Stimulated activated CD8-positive, alpha-beta memory T cell treated with anti-CD3 and anti-CD28 coated beads, Interleukin-12 subunit alpha, Interleukin-12 subunit beta, amount 100 ng/mL, for 1 hour (primary cell): ENCODE results near the gene KRTDAP.
"Not testable (repeated sequence)": the region's sequence is repeated elsewhere in the genome, so short reads cannot be mapped to it uniquely, and the experiment has no call there.

Source experiments
- DNase-seq: peaks from one replicate; pipeline ENCODE4 v3.0.0-alpha.2; 2020; ENCODE audit warnings: low read depth

The KRTDAP gene

GRCh38 chr19:35484252-35485036, 5.8 kb downstream of the KRTDAP start:
- no peak for DNase-seq

- no peak for DNase-seq
Observed at GRCh38 chr19:35483089-35483488, 7.2 kb downstream of the KRTDAP start.

GRCh38 chr19:35478794-35479677, 11.2 kb downstream of the KRTDAP start:
- DNase-seq, result no peak

- no peak for DNase-seq
Observed at GRCh38 chr19:35476149-35476548, 14.1 kb downstream of the KRTDAP start.

- not testable (repeated sequence) for DNase-seq
Observed at GRCh38 chr19:35474594-35474993, 15.7 kb downstream of the KRTDAP start.

DNA sequence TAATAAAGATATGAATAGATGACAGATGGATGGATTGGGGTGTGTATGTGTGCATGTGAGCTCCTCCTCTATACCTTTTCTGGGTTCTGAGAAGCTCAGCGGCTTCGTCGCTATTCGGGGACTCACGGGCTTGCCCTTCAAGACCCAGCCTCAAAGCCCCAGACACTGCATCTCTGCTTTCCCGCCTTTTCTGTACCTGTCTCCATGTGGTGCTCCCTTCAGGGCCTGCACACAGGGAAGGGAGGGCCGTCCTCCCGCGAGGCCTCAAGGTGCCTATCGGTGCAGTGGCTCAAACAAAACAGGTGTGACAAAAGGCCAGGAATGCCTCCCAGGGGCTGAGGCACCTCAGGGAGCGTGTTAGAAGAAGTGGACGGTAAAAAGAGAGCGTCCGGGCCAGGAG, 16.2 kb downstream of the KRTDAP start:
- no peak for DNase-seq

DNA sequence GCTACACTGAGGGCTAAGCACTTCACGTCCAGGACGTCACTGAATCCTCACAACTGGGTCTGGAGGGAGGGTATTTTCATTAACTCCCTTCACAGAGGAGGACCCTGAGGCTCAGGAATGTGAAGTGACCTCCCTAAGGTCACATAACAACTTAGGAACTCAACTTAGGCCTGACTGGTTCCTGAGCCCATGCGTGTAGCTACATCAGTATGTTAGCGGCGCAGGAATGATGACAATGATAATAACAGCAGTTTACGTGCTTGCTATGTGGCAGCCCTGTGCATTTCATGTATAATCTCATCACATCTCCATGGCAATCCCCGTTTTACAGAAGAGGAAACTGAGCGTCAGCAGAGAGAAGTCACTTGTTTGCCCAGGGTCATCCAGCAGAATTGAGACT, 18.3 kb downstream of the KRTDAP start:
- DNase-seq, result no peak

GRCh38 chr19:35471075-35471474, 19.2 kb downstream of the KRTDAP start:
- not testable (repeated sequence) for DNase-seq

DNA sequence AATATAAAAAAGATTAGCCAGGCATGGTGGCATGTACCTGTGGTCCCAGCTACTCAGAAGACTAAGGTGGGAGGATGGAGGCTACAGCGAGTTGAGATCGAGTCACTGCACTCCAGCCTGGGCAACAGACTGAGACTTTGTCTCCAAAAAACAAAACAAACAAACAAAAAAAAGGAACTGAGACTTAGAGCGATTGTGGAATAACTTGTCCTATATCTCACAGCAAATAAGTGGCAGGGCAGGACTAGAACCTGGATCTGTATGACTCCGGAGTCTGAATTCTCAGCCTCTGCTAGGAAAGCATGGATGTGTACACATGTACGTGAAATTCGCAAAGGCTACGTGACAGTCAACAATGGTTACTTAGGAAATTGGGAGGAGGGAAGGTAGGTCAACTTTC, 20.1 kb downstream of the KRTDAP start:
- no peak for DNase-seq

GRCh38 chr19:35468637-35469036, 21.6 kb downstream of the KRTDAP start:
- peak; percentile 43 for DNase-seq

GRCh38 chr19:35466259-35466658, 24.0 kb downstream of the KRTDAP start:
- no peak for DNase-seq

- DNase-seq, result not testable (repeated sequence)
Observed at GRCh38 chr19:35462956-35463355, 27.3 kb downstream of the KRTDAP start.

DNA sequence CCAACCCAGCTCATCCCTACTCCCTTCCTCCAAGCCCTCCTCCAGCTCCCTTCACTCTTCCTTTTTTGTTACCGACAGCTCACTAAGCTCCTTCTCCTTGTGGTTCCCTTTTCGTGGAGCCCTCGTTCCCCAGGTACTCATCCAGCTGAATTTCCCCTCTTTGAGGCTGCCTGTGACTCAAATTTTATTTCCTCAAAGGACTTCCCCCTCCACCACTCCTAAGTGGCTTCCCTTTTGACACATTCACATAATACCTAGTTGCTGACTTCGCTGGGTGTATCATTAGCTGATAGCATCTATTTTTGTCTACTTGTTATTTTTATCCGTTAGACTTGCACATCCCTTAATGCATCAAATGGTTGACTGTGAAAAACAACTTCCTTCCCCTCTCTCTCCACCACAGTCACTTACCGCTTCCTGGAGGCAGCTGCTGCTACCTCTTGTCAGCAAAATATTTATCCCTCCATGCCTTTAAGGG, 27.7 kb downstream of the KRTDAP start:
- peak; percentile 31 for DNase-seq

DNA sequence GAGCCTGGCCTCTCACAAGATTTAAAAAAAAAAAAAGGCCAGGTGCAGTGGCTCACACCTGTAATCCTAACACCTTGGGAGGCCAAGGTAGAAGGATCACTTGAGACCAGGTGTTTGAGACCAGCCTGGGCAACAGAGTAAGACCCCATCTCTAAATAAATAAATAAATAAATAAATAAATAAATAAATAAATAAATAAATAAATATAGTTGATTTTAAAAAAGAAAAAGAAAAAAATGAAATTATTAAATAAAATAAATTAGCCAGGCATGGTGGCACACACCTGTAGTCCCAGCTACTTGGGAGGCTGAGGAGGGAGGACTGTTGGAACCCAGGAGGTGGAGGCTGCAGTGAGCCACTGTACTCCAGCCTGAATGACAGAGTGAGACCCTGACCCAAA, 28.5 kb downstream of the KRTDAP start:
- not testable (repeated sequence) for DNase-seq

DNA sequence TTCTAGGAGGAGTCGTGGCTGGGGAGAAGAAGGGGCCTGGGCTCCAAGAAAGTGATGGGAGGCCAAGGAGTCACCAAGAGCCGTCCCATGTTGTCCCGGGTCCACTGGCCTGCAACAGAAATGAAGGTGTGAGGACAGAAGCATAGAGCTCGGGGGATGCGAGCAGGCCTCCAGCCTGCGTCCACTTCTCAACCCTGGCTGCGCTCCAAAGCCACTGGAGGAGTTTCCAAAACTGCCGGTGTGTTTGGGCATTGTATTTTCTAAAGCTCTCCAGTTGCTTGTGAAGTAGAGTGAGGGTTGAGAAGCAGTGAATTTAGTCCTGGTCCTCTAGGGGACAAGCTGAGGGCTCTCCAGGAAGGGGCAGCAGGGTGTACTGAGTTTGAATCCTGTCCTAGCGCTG, 29.2 kb downstream of the KRTDAP start:
- no peak for DNase-seq

DNA sequence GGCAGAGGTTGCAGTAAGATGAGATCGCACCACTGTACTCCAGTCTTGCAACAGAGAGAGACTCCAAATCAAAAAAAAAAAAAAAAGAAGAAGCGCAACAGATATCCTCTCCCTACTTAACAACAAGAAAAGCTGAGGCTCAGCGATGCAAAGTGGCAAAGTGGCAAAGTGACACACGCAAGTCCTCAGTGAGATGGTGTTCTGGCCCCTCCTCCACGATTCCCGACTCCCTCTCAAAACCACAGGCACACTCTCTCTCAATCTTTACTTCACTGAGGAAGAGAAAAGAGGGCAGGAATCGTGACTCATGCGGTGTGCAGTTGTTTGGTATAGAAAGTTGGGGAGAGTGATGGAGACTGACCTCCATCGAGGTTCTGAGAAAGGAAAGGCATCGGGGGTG, 29.7 kb downstream of the KRTDAP start:
- DNase-seq, result no peak

GRCh38 chr19:35459414-35460082, 30.7 kb downstream of the KRTDAP start:
- DNase-seq, result no peak

GRCh38 chr19:35458731-35459391, 31.4 kb downstream of the KRTDAP start:
- no peak for DNase-seq

DNA sequence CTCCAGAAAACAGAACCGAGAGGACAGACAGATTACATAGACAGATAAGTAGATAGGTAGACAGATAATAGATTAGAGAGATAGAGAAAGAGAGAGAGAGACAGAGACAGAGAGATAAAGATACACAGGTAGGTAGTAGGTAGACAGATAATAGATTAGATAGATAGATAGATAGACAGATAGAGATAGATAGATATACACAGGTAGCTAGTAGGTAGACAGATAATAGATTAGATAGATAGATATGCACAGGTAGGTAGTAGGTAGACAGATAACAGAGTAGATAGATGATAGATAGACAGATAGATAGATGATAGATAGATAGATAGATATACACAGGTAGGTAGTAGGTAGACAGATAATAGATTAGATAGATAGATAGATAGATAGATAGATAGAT, 32.1 kb downstream of the KRTDAP start:
- DNase-seq, result no peak

DNA sequence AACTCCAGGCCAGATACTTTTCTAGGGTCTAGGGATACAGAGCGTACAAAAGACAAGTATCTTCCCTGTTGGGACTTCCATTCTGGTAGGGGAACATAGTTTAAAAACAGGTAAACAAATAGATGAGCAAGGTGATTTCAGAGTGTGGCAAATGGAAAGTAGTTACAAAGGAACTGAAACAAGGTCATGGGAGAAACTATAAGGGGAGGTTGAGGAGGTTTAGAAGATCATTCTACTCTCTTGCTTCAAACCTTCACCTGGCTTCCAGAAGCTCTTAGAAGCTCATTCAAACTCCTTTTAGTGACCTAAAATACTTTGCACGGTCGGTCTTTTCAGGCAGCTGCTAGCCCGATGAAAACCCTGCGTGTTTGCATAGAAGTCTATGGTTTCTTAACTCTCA, 33.1 kb downstream of the KRTDAP start:
- DNase-seq, result no peak

DNA sequence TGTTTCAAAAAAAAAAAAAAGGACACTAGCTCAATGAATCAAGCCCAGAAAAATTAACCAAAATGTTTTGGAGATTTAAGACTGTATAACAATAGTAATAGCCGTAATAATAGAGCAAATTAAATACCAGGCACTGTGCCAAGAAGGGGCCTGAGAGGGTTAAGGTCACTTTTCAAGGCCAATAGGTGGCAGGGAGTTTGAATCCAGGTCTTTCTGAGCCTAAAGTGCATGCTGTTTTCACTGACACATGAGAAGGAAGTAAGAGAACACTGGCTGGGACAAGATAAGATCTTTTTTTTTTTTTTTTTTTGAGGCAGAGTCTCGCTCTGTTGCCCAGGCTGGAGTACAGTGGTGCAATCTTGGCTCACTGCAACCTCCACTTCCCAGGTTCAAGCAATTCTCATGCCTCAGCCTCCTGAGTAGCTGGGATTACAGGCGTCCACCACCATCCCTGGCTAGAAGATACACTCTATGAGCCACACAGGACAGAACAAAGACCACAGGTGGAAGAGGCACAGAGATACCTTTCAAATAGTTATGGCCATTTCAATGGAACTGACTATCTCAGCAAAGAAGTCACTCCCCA, 34.6 kb downstream of the KRTDAP start:
- no peak for DNase-seq

DNA sequence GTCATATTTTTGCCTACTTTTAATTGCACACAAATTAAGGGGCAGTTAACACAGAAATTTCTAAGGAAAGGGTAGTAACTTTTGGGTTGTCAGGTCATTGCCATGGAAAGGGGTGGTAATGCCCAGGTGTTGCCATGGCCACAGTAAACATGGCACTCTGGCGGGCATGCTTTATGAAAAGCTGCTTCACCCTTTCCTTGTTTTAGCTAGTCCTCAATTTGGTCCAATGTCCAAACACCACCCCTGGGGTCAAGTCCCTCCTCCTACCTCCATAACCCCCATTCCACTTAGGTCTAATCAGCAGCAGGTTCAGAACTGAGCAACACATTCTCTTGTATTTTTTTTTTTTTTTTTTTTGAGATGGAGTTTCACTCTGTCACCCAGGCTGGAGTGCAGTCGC, 35.6 kb downstream of the KRTDAP start:
- no peak for DNase-seq
